ENCODE measurements around the gene PROCA1. TPM values are rescaled to one million over a fixed set of nuclear protein-coding genes. Genes with fewer than 3 reads are reported as not detected.
A peak's percentile ranks its signal among the peaks of the same experiment; 100 is the strongest.

The PROCA1 gene
- total and polyA plus RNA-seq, 2 of the 13 experiments (the other 11 are each of a cell fraction or from before 2014, with no cell fraction given) = 0.73 to 1.5 TPM

DNA sequence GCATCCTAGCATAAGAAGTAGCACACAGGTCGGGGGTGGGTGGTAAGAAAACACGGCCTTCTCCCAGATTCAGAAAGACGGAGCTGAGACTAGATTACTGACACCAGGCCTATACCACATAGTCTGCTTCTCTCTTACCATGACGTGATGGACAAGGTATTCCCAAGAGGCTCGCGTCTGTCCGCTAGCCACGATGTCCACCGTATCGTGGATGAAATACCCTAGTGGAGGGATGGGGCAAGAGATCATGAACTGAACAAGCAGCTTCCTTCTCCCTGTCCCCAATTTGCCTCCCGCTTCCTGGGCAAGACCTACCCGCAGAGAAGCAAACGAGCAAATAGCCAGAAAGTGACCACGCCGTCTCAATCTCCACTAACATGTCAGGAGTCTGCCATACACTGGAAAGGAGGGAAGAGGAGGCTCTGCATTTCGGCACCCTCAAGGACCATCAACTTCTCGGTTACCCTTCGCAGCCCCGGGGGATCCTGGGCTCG lies 13.5 kb upstream of the PROCA1 start (continued):
- TF ChIP-seq, protein P1, sequence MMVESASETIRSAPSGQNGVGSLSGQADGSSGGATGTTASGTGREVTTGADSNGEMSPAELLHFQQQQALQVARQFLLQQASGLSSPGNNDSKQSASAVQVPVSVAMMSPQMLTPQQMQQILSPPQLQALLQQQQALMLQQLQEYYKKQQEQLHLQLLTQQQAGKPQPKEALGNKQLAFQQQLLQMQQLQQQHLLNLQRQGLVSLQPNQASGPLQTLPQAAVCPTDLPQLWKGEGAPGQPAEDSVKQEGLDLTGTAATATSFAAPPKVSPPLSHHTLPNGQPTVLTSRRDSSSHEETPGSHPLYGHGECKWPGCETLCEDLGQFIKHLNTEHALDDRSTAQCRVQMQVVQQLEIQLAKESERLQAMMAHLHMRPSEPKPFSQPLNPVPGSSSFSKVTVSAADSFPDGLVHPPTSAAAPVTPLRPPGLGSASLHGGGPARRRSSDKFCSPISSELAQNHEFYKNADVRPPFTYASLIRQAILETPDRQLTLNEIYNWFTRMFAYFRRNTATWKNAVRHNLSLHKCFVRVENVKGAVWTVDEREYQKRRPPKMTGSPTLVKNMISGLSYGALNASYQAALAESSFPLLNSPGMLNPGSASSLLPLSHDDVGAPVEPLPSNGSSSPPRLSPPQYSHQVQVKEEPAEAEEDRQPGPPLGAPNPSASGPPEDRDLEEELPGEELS (CRISPR knock-in tag; IDR thresholded peaks at IDR 0.05) = peak; percentile 9; the same call in 1 of the 2 replicates
- peak; percentile 39; the same call in 1 of the 2 replicates for TF ChIP-seq JUND (CRISPR knock-in tag; IDR thresholded peaks at IDR 0.05)
- TF ChIP-seq FOSL2 (CRISPR knock-in tag; IDR thresholded peaks at IDR 0.05) = peak; percentile 15; the same call in 1 of the 2 replicates
- TF ChIP-seq, protein P2, sequence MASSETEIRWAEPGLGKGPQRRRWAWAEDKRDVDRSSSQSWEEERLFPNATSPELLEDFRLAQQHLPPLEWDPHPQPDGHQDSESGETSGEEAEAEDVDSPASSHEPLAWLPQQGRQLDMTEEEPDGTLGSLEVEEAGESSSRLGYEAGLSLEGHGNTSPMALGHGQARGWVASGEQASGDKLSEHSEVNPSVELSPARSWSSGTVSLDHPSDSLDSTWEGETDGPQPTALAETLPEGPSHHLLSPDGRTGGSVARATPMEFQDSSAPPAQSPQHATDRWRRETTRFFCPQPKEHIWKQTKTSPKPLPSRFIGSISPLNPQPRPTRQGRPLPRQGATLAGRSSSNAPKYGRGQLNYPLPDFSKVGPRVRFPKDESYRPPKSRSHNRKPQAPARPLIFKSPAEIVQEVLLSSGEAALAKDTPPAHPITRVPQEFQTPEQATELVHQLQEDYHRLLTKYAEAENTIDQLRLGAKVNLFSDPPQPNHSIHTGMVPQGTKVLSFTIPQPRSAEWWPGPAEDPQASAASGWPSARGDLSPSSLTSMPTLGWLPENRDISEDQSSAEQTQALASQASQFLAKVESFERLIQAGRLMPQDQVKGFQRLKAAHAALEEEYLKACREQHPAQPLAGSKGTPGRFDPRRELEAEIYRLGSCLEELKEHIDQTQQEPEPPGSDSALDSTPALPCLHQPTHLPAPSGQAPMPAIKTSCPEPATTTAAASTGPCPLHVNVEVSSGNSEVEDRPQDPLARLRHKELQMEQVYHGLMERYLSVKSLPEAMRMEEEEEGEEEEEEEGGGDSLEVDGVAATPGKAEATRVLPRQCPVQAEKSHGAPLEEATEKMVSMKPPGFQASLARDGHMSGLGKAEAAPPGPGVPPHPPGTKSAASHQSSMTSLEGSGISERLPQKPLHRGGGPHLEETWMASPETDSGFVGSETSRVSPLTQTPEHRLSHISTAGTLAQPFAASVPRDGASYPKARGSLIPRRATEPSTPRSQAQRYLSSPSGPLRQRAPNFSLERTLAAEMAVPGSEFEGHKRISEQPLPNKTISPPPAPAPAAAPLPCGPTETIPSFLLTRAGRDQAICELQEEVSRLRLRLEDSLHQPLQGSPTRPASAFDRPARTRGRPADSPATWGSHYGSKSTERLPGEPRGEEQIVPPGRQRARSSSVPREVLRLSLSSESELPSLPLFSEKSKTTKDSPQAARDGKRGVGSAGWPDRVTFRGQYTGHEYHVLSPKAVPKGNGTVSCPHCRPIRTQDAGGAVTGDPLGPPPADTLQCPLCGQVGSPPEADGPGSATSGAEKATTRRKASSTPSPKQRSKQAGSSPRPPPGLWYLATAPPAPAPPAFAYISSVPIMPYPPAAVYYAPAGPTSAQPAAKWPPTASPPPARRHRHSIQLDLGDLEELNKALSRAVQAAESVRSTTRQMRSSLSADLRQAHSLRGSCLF (CRISPR knock-in tag; IDR thresholded peaks at IDR 0.05; ENCODE audit: borderline replicate concordance) = no peak
- TF ChIP-seq, protein P3, sequence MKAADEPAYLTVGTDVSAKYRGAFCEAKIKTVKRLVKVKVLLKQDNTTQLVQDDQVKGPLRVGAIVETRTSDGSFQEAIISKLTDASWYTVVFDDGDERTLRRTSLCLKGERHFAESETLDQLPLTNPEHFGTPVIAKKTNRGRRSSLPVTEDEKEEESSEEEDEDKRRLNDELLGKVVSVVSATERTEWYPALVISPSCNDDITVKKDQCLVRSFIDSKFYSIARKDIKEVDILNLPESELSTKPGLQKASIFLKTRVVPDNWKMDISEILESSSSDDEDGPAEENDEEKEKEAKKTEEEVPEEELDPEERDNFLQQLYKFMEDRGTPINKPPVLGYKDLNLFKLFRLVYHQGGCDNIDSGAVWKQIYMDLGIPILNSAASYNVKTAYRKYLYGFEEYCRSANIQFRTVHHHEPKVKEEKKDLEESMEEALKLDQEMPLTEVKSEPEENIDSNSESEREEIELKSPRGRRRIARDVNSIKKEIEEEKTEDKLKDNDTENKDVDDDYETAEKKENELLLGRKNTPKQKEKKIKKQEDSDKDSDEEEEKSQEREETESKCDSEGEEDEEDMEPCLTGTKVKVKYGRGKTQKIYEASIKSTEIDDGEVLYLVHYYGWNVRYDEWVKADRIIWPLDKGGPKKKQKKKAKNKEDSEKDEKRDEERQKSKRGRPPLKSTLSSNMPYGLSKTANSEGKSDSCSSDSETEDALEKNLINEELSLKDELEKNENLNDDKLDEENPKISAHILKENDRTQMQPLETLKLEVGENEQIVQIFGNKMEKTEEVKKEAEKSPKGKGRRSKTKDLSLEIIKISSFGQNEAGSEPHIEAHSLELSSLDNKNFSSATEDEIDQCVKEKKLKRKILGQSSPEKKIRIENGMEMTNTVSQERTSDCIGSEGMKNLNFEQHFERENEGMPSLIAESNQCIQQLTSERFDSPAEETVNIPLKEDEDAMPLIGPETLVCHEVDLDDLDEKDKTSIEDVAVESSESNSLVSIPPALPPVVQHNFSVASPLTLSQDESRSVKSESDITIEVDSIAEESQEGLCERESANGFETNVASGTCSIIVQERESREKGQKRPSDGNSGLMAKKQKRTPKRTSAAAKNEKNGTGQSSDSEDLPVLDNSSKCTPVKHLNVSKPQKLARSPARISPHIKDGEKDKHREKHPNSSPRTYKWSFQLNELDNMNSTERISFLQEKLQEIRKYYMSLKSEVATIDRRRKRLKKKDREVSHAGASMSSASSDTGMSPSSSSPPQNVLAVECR (CRISPR knock-in tag; IDR thresholded peaks at IDR 0.05; ENCODE audit: borderline replicate concordance) = peak; percentile 27; the same call in 1 of the 2 replicates
- TF ChIP-seq PAF1 (CRISPR knock-in tag; IDR thresholded peaks at IDR 0.05) = peak; percentile 98
- TF ChIP-seq, protein P4, sequence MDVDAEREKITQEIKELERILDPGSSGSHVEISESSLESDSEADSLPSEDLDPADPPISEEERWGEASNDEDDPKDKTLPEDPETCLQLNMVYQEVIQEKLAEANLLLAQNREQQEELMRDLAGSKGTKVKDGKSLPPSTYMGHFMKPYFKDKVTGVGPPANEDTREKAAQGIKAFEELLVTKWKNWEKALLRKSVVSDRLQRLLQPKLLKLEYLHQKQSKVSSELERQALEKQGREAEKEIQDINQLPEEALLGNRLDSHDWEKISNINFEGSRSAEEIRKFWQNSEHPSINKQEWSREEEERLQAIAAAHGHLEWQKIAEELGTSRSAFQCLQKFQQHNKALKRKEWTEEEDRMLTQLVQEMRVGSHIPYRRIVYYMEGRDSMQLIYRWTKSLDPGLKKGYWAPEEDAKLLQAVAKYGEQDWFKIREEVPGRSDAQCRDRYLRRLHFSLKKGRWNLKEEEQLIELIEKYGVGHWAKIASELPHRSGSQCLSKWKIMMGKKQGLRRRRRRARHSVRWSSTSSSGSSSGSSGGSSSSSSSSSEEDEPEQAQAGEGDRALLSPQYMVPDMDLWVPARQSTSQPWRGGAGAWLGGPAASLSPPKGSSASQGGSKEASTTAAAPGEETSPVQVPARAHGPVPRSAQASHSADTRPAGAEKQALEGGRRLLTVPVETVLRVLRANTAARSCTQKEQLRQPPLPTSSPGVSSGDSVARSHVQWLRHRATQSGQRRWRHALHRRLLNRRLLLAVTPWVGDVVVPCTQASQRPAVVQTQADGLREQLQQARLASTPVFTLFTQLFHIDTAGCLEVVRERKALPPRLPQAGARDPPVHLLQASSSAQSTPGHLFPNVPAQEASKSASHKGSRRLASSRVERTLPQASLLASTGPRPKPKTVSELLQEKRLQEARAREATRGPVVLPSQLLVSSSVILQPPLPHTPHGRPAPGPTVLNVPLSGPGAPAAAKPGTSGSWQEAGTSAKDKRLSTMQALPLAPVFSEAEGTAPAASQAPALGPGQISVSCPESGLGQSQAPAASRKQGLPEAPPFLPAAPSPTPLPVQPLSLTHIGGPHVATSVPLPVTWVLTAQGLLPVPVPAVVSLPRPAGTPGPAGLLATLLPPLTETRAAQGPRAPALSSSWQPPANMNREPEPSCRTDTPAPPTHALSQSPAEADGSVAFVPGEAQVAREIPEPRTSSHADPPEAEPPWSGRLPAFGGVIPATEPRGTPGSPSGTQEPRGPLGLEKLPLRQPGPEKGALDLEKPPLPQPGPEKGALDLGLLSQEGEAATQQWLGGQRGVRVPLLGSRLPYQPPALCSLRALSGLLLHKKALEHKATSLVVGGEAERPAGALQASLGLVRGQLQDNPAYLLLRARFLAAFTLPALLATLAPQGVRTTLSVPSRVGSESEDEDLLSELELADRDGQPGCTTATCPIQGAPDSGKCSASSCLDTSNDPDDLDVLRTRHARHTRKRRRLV (CRISPR knock-in tag; IDR thresholded peaks at IDR 0.05) = peak; percentile 45; the same call in 1 of the 2 replicates
- peak; percentile 55; the same call in 1 of the 2 replicates for TF ChIP-seq ZC3H4 (CRISPR knock-in tag; IDR thresholded peaks at IDR 0.05; ENCODE audit: borderline replicate concordance)
- 0 out of 2 replicates have a peak, but pooled peaks have one; percentile 26 for TF ChIP-seq ZFP1 (CRISPR knock-in tag; IDR thresholded peaks at IDR 0.05)
- 0 out of 2 replicates have a peak, but pooled peaks have one; percentile 26 for TF ChIP-seq KDM3A (CRISPR knock-in tag; IDR thresholded peaks at IDR 0.05; ENCODE audit: low read depth)
- no peak for TF ChIP-seq SAP130 (CRISPR knock-in tag; IDR thresholded peaks at IDR 0.05; ENCODE audit: low read depth)
- TF ChIP-seq KLF16 (CRISPR knock-in tag; IDR thresholded peaks at IDR 0.05) = no peak
- TF ChIP-seq ZNF484 (CRISPR knock-in tag; IDR thresholded peaks at IDR 0.05; ENCODE audit: borderline replicate concordance, low read depth) = 0 out of 2 replicates have a peak, but pooled peaks have one; percentile 45

All from HepG2 (cell line).